Measurements from ENCODE around the gene ATP2B1.

The ATP2B1 gene

DNA sequence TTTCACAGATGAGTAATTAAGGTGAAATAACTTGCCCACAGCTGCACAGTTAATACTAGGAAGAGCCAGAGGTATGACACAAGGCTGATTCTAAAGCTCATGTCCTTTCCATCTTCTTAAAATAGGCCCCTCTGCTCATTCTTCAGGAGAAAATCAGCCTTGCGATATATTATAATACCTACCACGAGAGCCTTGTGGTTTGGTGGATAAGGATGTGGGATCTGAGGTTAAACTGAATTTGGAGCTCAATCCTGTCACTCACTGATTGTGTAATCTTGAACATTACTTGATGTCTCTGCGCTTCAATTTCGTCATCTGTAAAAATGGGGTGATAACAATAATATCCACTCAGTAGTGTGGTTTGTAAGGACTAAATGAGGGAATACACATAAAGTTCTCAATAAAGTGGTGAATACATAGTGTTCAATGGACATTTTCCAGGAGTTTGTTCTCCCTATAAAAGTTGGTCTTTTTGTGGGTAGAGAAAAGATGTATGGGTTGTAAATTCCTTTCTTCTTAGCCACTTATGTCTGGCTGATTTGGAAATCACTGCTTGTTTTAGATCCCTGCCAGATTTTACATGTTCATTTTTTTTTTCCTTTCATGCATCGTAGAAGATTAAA is 25.1 kb upstream of the ATP2B1 start:
- DNase-seq (ENCODE audit: low read depth), result peak; percentile 98
- TF ChIP-seq, protein P1, sequence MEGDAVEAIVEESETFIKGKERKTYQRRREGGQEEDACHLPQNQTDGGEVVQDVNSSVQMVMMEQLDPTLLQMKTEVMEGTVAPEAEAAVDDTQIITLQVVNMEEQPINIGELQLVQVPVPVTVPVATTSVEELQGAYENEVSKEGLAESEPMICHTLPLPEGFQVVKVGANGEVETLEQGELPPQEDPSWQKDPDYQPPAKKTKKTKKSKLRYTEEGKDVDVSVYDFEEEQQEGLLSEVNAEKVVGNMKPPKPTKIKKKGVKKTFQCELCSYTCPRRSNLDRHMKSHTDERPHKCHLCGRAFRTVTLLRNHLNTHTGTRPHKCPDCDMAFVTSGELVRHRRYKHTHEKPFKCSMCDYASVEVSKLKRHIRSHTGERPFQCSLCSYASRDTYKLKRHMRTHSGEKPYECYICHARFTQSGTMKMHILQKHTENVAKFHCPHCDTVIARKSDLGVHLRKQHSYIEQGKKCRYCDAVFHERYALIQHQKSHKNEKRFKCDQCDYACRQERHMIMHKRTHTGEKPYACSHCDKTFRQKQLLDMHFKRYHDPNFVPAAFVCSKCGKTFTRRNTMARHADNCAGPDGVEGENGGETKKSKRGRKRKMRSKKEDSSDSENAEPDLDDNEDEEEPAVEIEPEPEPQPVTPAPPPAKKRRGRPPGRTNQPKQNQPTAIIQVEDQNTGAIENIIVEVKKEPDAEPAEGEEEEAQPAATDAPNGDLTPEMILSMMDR (IDR thresholded peaks at IDR 0.05; ENCODE audit: control insufficient read depth, insufficient read depth, low read depth, low read length, missing control alignments), result no peak
- H3K4me3 ChIP-seq (ENCODE audit: control insufficient read depth, low read depth, low read length), result no peak overlapping the region

DNA sequence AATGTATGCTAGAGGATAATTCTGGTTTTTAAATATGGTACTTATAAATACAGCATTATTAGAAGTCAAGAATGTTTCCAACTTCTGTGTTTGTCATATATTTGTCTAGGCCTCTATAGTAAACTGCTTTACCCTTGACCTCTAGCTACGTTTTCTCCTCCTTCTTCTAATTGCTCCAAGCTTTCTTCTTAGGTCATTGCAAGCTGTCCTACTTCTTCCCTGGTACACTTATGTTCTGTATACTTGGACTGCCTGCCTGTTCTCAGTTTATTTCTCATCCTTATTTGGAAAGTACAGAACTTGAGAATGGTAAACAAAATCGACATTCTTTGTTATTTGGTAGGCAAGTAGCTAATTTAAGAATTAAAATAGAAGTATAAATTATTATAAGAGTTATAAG is 23.9 kb upstream of the ATP2B1 start:
- TF ChIP-seq, protein P1 (IDR thresholded peaks at IDR 0.05; ENCODE audit: control insufficient read depth, insufficient read depth, low read depth, low read length, missing control alignments), result no peak
- no peak overlapping the region for H3K4me3 ChIP-seq (ENCODE audit: control insufficient read depth, low read depth, low read length)

DNA sequence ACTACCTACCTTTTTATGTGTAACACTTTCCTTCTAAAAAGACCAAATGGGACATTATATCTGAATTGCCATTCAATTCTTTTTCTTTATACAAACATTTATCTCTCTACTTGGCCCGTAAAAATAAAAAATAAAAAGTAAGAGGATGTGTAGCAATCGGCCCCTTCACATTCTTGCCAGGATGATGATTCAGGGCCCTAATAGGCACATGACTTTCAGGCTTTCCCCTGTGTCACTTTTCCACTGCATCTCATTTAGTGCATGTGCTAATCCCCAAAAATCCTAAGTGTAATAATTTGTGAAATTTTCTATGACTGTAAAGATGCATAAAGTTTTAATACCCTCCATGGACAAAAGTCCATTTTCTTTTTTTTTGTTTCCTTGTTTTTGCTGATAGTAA is 23.0 kb upstream of the ATP2B1 start:
- DNase-seq (ENCODE audit: low read depth), result no peak
- no peak overlapping the region for H3K4me3 ChIP-seq (ENCODE audit: control insufficient read depth, low read depth, low read length)
- TF ChIP-seq, protein P1 (IDR thresholded peaks at IDR 0.05; ENCODE audit: control insufficient read depth, insufficient read depth, low read depth, low read length, missing control alignments), result no peak

More for the DNA sequence above, 23.9 kb upstream of the ATP2B1 start:
- DNase-seq (ENCODE audit: low read depth), result no peak

DNA sequence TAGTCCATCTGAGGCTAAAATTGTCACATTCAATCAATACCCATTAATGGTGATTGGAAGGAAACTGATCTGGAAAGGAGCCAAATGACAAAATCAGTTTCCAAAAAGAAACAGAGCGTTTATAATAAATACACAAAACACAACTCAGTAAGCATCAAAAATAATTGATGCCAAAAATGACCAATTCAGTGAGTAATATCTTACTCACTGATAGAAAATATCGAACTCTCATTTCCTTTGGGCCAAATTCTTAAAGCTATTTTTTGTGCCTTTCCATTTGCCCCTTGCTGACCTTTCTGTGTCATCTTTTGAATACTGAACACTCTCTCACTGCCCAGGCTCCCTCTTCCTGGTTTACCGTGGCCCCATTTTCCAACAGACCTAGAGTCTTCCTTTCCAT is 22.5 kb upstream of the ATP2B1 start:
- DNase-seq (ENCODE audit: low read depth), result no peak
- TF ChIP-seq, protein P1 (IDR thresholded peaks at IDR 0.05; ENCODE audit: control insufficient read depth, insufficient read depth, low read depth, low read length, missing control alignments), result no peak
- H3K4me3 ChIP-seq (ENCODE audit: control insufficient read depth, low read depth, low read length), result no peak overlapping the region

DNA sequence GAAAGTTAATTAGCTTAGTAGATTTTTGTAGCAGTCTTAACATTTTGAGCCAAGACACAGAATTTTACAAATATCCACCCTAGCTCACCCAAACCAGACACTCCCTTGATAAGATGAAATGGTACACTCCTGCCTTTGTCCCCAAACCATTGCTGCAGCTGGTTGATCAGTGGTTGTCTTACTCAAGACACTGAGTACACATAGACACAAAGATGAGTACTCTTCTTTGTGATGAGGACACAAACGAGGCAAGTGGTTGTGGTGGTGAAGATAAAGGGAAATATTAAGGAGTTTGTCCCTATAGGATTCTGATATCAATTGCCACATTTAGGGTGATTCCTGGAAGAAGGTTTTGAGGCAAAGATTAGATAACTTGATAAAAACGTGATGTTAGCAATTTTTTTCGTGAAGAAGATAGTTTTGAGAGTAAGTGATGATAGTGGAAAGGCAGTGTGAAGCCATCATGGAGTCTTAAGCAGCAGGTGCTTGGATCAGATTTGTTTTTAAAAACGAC is 21.4 kb upstream of the ATP2B1 start:
- DNase-seq (ENCODE audit: low read depth), result no peak
- H3K4me3 ChIP-seq (ENCODE audit: control insufficient read depth, low read depth, low read length), result no peak overlapping the region
- TF ChIP-seq, protein P1 (IDR thresholded peaks at IDR 0.05; ENCODE audit: control insufficient read depth, insufficient read depth, low read depth, low read length, missing control alignments), result no peak

DNA sequence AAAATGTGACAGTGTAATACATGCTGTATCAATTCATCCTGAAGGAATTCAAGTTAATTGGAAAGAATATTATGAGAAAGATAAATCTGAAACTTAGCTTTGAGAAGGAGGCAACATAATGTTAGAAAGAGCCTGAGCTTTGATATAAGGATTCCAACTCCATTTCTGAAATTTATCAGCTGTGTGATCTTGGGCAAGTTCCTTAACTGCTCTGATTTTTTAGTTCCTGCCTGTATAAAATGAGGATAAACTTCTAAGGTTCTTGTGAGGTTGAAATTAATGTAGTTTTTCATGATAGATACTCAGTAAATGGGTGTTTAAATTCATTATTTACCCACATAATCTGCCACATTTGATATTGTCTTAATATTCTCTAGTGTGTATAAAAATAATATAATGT is 14.6 kb upstream of the ATP2B1 start:
- DNase-seq (ENCODE audit: low read depth), result no peak

More for the DNA sequence above, 14.6 kb upstream of the ATP2B1 start:
- TF ChIP-seq, protein P1 (IDR thresholded peaks at IDR 0.05; ENCODE audit: control insufficient read depth, insufficient read depth, low read depth, low read length, missing control alignments), result no peak
- H3K4me3 ChIP-seq (ENCODE audit: control insufficient read depth, low read depth, low read length), result no peak overlapping the region
